K562 (cell line): ENCODE data around the gene GPX6. TPM values are rescaled to one million over a fixed set of nuclear protein-coding genes. Genes with fewer than 3 reads are reported as not detected.

ENCODE experiments used
- CC2D1A ChIP-seq: fragments of 450-650 bp; IDR thresholded peaks from 2 replicates; pipeline ENCODE4 v1.6.1; 2017; ENCODE audit warnings: mild to moderate bottlenecking
- HMG20A ChIP-seq: fragments of 450-650 bp; formaldehyde crosslinking; conservative IDR thresholded peaks from 2 replicates; pipeline ENCODE4 v1.4.0; 2020; ENCODE audit warnings: mild to moderate bottlenecking, mixed read lengths
- MEF2D ChIP-seq: conservative IDR thresholded peaks from 2 replicates; pipeline ENCODE4 v1.6.1; 2016; ENCODE audit warnings: low read depth, missing genetic modification characterization, missing compliant biosample characterization
- MTA1 ChIP-seq: fragments of 450-650 bp; IDR thresholded peaks from 2 replicates; pipeline ENCODE4 v1.6.1; 2017; ENCODE audit warnings: borderline replicate concordance
- MTA3 ChIP-seq: fragments of 450-650 bp; formaldehyde crosslinking; IDR thresholded peaks from 2 replicates; pipeline ENCODE4 v1.6.1; 2017; ENCODE audit warnings: mild to moderate bottlenecking, borderline replicate concordance
- NCOA6 ChIP-seq: fragments of 450-650 bp; IDR thresholded peaks from 2 replicates; pipeline ENCODE4 v1.6.1; 2017; ENCODE audit warnings: mild to moderate bottlenecking
- OTX1 ChIP-seq: fragments of 450-650 bp; formaldehyde crosslinking; IDR thresholded peaks from 2 replicates; pipeline ENCODE4 v1.4.0; 2022; ENCODE audit warnings: mild to moderate bottlenecking
- RBM34 ChIP-seq: fragments of 200-400 bp; formaldehyde crosslinking; IDR thresholded peaks from 2 replicates; pipeline ENCODE4 v1.6.1; 2018; ENCODE audit warnings: low read length, borderline replicate concordance; ENCODE audit not compliant: insufficient read depth
- RBM39 ChIP-seq: fragments of 200-400 bp; formaldehyde crosslinking; optimal IDR thresholded peaks from 2 replicates; pipeline ENCODE3; 2018; ENCODE audit warnings: low read depth, low read length
- SMAD1 ChIP-seq: fragments of 150-350 bp; IDR thresholded peaks from 2 replicates; pipeline ENCODE4 v1.6.1; 2014; ENCODE audit warnings: low read length, low read depth; ENCODE audit not compliant: partially characterized antibody
- SP2 ChIP-seq: IDR thresholded peaks from 2 replicates; pipeline ENCODE4 v1.6.1; 2011; ENCODE audit warnings: mild to moderate bottlenecking, low read depth, low read length, moderate library complexity; ENCODE audit not compliant: poor library complexity, severe bottlenecking; ENCODE audit errors: extremely low read depth
- ZEB2 ChIP-seq: fragments of 450-650 bp; IDR thresholded peaks from 2 replicates; pipeline ENCODE4 v1.6.1; 2016
- ZNF140 ChIP-seq: fragments of 250-450 bp; sonication (Bioruptor Pico); IDR thresholded peaks from 2 replicates; pipeline ENCODE4 v1.8.0; 2021; ENCODE audit warnings: moderate library complexity, mild to moderate bottlenecking, inconsistent platforms
- ZNF217 ChIP-seq: sonication (generic); formaldehyde crosslinking; IDR thresholded peaks from 2 replicates; pipeline ENCODE4 v1.8.0; 2022; ENCODE audit warnings: mild to moderate bottlenecking, missing genetic modification reagents
- ZNF324 ChIP-seq: fragments of 250-450 bp; sonication (Bioruptor Pico); IDR thresholded peaks from 2 replicates; pipeline ENCODE4 v1.4.0; 2020; ENCODE audit warnings: mild to moderate bottlenecking
- polyA plus RNA-seq, 8 experiments: library from polyadenylated mRNA; depleted of rRNA in 4 of 8; stranded (reverse) in 5 of 8; unstranded in 3 of 8; fragments of >200 nt; fragmentation: Nextera tagmentation in 2 of 8; fragmentation: Illumina TruSeq in 1 of 8; extraction: Ambion mirVana in 2 of 8; extraction: Trizol in 1 of 8; gene quantifications; 2 replicates each; pipeline versions ENCODE4 v1.2.1 to v1.2.3, GENCODE V29; 2011 to 2014; ENCODE audit warnings: inconsistent platforms in 1 of 8, missing spikeins in 1 of 8
- total RNA-seq, 7 experiments: library from RNA; depleted of rRNA in 6 of 7; stranded (reverse); fragments of >200 nt in 6 of 7; fragmentation: Illumina TruSeq in 2 of 7; extraction: Trizol in 2 of 7; gene quantifications; 2 replicates each; pipeline versions ENCODE4 v1.2.1 to v1.2.3, GENCODE V29; 2011 to 2021; ENCODE audit warnings: low replicate concordance in 1 of 7
- TF ChIP-seq, protein P1 (sequence below): fragments of 450-650 bp; IDR thresholded peaks from 2 replicates; pipeline ENCODE4 v1.7.1; 2018; ENCODE audit warnings: mild to moderate bottlenecking, low read depth; ENCODE audit not compliant: partially characterized antibody
- TF ChIP-seq, protein P2 (sequence below), 2 experiments: fragments of 450-650 bp; conservative IDR thresholded peaks; 2 replicates each; pipeline ENCODE4 v1.6.1; 2017; ENCODE audit warnings: mild to moderate bottlenecking in 2 of 2, moderate library complexity in 2 of 2
- TF ChIP-seq, protein P3 (sequence below): sonication (generic); formaldehyde crosslinking; IDR thresholded peaks from 2 replicates; pipeline ENCODE4 v1.4.0; 2020; ENCODE audit warnings: mild to moderate bottlenecking, missing genetic modification reagents
- TF ChIP-seq, protein P4 (sequence below): fragments of 250-450 bp; sonication (Bioruptor Pico); IDR thresholded peaks from 2 replicates; pipeline ENCODE4 v1.8.0; 2022; ENCODE audit warnings: moderate library complexity, mild to moderate bottlenecking, inconsistent platforms
- TF ChIP-seq, protein P5 (sequence below): fragments of 450-650 bp; formaldehyde crosslinking; IDR thresholded peaks from 2 replicates; pipeline ENCODE4 v1.4.0; 2020; ENCODE audit warnings: mild to moderate bottlenecking

The GPX6 gene
- total and polyA plus RNA-seq, 9 of the 15 experiments (the other 6 are each of a cell fraction or from before 2014, with no cell fraction given), result not detected

DNA sequence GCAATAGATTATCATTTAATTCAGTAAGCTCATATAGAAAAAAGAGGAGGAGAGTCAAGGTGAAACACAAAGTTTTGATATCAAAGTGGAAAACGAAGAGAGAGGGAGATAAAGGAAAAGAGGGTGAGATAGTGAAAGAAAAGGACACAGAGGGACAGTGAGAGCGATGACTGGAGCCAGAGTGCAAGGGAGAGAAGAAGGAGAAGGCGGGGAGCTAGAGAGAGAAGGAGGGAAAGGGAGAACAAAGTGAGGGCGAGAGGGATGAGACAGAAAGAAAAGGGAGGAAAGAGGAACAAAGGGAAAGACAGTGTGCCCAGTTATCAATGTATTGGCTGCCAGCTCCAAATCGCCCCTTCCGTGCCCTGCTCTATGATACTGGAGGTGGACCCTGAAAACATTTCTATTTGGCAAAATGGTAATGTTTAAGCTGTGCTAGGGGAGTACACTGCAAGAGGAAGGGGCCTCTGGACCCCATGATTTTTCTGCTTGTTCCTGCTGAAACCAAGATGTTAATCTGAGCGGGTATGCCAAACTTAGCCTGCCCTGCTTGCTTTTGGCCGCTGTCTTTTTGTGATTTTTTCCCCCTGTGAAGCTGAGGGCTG lies 37.9 kb upstream of the GPX6 start (continued):
- TF ChIP-seq, protein P1, sequence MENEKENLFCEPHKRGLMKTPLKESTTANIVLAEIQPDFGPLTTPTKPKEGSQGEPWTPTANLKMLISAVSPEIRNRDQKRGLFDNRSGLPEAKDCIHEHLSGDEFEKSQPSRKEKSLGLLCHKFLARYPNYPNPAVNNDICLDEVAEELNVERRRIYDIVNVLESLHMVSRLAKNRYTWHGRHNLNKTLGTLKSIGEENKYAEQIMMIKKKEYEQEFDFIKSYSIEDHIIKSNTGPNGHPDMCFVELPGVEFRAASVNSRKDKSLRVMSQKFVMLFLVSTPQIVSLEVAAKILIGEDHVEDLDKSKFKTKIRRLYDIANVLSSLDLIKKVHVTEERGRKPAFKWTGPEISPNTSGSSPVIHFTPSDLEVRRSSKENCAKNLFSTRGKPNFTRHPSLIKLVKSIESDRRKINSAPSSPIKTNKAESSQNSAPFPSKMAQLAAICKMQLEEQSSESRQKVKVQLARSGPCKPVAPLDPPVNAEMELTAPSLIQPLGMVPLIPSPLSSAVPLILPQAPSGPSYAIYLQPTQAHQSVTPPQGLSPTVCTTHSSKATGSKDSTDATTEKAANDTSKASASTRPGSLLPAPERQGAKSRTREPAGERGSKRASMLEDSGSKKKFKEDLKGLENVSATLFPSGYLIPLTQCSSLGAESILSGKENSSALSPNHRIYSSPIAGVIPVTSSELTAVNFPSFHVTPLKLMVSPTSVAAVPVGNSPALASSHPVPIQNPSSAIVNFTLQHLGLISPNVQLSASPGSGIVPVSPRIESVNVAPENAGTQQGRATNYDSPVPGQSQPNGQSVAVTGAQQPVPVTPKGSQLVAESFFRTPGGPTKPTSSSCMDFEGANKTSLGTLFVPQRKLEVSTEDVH, result peak; percentile 58
- TF ChIP-seq RBM34 (0 out of 2 replicates have a peak, but pooled peaks have one; percentile 22), HMG20A (CRISPR knock-in tag) (no peak), ZNF140 (CRISPR knock-in tag) (no peak), ZEB2 (peak; percentile 74), ZNF324 (CRISPR knock-in tag) (no peak), OTX1 (CRISPR knock-in tag) (peak; percentile 91; the same call in 1 of the 2 replicates), CC2D1A (0 out of 2 replicates have a peak, but pooled peaks have one; percentile 47), MTA3 (peak; percentile 63; the same call in 1 of the 2 replicates), ZNF217 (CRISPR knock-in tag) (no peak), MEF2D (0 out of 2 replicates have a peak, but pooled peaks have one; percentile 25), RBM39 (no peak), MTA1 (peak; percentile 80), SP2 (no peak), NCOA6 (no peak), SMAD1 (no peak)
- TF ChIP-seq, protein P2, sequence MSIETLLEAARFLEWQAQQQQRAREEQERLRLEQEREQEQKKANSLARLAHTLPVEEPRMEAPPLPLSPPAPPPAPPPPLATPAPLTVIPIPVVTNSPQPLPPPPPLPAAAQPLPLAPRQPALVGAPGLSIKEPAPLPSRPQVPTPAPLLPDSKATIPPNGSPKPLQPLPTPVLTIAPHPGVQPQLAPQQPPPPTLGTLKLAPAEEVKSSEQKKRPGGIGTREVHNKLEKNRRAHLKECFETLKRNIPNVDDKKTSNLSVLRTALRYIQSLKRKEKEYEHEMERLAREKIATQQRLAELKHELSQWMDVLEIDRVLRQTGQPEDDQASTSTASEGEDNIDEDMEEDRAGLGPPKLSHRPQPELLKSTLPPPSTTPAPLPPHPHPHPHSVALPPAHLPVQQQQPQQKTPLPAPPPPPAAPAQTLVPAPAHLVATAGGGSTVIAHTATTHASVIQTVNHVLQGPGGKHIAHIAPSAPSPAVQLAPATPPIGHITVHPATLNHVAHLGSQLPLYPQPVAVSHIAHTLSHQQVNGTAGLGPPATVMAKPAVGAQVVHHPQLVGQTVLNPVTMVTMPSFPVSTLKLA (conservative IDR thresholded peaks at IDR 0.05), result no peak
- TF ChIP-seq, protein P3, sequence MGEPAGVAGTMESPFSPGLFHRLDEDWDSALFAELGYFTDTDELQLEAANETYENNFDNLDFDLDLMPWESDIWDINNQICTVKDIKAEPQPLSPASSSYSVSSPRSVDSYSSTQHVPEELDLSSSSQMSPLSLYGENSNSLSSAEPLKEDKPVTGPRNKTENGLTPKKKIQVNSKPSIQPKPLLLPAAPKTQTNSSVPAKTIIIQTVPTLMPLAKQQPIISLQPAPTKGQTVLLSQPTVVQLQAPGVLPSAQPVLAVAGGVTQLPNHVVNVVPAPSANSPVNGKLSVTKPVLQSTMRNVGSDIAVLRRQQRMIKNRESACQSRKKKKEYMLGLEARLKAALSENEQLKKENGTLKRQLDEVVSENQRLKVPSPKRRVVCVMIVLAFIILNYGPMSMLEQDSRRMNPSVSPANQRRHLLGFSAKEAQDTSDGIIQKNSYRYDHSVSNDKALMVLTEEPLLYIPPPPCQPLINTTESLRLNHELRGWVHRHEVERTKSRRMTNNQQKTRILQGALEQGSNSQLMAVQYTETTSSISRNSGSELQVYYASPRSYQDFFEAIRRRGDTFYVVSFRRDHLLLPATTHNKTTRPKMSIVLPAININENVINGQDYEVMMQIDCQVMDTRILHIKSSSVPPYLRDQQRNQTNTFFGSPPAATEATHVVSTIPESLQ, result no peak
- TF ChIP-seq, protein P4, sequence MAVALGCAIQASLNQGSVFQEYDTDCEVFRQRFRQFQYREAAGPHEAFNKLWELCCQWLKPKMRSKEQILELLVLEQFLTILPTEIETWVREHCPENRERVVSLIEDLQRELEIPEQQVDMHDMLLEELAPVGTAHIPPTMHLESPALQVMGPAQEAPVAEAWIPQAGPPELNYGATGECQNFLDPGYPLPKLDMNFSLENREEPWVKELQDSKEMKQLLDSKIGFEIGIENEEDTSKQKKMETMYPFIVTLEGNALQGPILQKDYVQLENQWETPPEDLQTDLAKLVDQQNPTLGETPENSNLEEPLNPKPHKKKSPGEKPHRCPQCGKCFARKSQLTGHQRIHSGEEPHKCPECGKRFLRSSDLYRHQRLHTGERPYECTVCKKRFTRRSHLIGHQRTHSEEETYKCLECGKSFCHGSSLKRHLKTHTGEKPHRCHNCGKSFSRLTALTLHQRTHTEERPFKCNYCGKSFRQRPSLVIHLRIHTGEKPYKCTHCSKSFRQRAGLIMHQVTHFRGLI (CRISPR knock-in tag), result no peak
- TF ChIP-seq, protein P5, sequence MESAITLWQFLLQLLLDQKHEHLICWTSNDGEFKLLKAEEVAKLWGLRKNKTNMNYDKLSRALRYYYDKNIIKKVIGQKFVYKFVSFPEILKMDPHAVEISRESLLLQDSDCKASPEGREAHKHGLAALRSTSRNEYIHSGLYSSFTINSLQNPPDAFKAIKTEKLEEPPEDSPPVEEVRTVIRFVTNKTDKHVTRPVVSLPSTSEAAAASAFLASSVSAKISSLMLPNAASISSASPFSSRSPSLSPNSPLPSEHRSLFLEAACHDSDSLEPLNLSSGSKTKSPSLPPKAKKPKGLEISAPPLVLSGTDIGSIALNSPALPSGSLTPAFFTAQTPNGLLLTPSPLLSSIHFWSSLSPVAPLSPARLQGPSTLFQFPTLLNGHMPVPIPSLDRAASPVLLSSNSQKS (CRISPR knock-in tag), result 0 out of 2 replicates have a peak, but pooled peaks have one; percentile 20
